OCI-LY7 (cell line): ENCODE measurements around the gene IRF2. TPM values are rescaled to one million over a fixed set of nuclear protein-coding genes. Genes with fewer than 3 reads are reported as not detected.

Experiments
- BruUV-seq: library from RNA; stranded (reverse); fragments of 400-500 nt; replicated peaks from 2 replicates; lab custom pipeline; 2021; lab: Mats Ljungman, UMichigan
- CTCF ChIA-PET: fragments of 300-600 bp; sonication (Branson Sonifier 250); formaldehyde crosslinking; loops from one replicate; lab custom pipeline; 2022; ENCODE audit warnings: antibody characterized with exemption; ENCODE audit not compliant: unreplicated experiment; lab: Charles Lee
- POLR2A ChIA-PET: fragments of 300-600 bp; sonication (Branson Sonifier 250); formaldehyde crosslinking; loops from one replicate; lab custom pipeline; 2022; ENCODE audit warnings: antibody characterized with exemption; lab: Charles Lee
- DNase-seq: peaks from one replicate; pipeline ENCODE4 v3.0.0-alpha.2; 2015; ENCODE audit warnings: low spot score
- H2AFZ ChIP-seq: fragments of 200-600 bp; sonication (generic), shearing (Covaris generic); 2 replicates; pipeline ENCODE4 v1.6.1; 2014; ENCODE audit warnings: mild to moderate bottlenecking, antibody characterized with exemption, low read length, moderate library complexity
- H3K27ac ChIP-seq: fragments of 200-600 bp; sonication (generic); 2 replicates; pipeline ENCODE4 v1.5.1; 2014; ENCODE audit warnings: mixed run types, low read depth, mild to moderate bottlenecking, moderate library complexity, low read length, inconsistent platforms; ENCODE audit not compliant: poor library complexity, severe bottlenecking
- H3K36me3 ChIP-seq: fragments of 200-600 bp; sonication (generic); 2 replicates; pipeline ENCODE4 v1.6.1; 2014; ENCODE audit warnings: mild to moderate bottlenecking, antibody characterized with exemption, low read length, moderate library complexity, mixed read lengths; ENCODE audit not compliant: insufficient read depth
- H3K4me1 ChIP-seq: fragments of 200-600 bp; sonication (generic); 2 replicates; pipeline ENCODE4 v1.5.1; 2014; ENCODE audit warnings: mild to moderate bottlenecking, low read length; ENCODE audit not compliant: insufficient read depth, poor library complexity, severe bottlenecking
- H3K4me2 ChIP-seq: fragments of 200-600 bp; sonication (generic); 2 replicates; pipeline ENCODE4 v1.6.1; 2014; ENCODE audit warnings: mild to moderate bottlenecking, low read length
- H3K4me3 ChIP-seq: fragments of 200-600 bp; sonication (generic); 2 replicates; pipeline ENCODE4 v1.5.1; 2014; ENCODE audit warnings: mild to moderate bottlenecking, low read depth, low read length; ENCODE audit not compliant: poor library complexity, severe bottlenecking
- H3K79me2 ChIP-seq: fragments of 200-600 bp; sonication (generic); 2 replicates; pipeline ENCODE4 v1.6.1; 2016; ENCODE audit warnings: low read depth, mild to moderate bottlenecking, low read length, moderate library complexity, mixed read lengths; ENCODE audit not compliant: insufficient read depth
- H3K9me2 ChIP-seq: fragments of 200-600 bp; sonication (generic); 2 replicates; pipeline ENCODE4 v1.6.1; 2016; ENCODE audit warnings: mild to moderate bottlenecking, low read length, mixed read lengths; ENCODE audit not compliant: insufficient read depth
- H3K9me3 ChIP-seq: fragments of 200-600 bp; sonication (generic); 2 replicates; pipeline ENCODE4 v1.6.1; 2014; ENCODE audit warnings: mild to moderate bottlenecking, mixed run types, low read length, mixed read lengths
- H4K20me1 ChIP-seq: fragments of 200-600 bp; sonication (generic); 2 replicates; pipeline ENCODE4 v1.6.1; 2014; ENCODE audit warnings: mild to moderate bottlenecking, antibody characterized with exemption, low read length, moderate library complexity, mixed read lengths; ENCODE audit not compliant: insufficient read depth
- EZH2phosphoT487 ChIP-seq: fragments of 200-600 bp; sonication (generic); IDR thresholded peaks from 2 replicates; pipeline ENCODE4 v1.6.1; 2018; ENCODE audit warnings: low read depth, borderline replicate concordance, mild to moderate bottlenecking, mixed run types, antibody characterized with exemption, low read length, moderate library complexity, mixed read lengths
- intact Hi-C: fragments of 100-400 bp; cut with micrococcal nuclease; formaldehyde crosslinking; loops from one replicate; pipeline ENCODE4 v1.10.0; 2022; ENCODE audit not compliant: unreplicated experiment
- total RNA-seq, 2 experiments: library from RNA; depleted of rRNA in 1 of 2; stranded (reverse); fragments of >200 nt in 1 of 2; shearing (Covaris generic) in 1 of 2; gene quantifications; 2 replicates each; pipeline ENCODE4 v1.2.3, GENCODE V29; 2014 to 2022
- TF ChIP-seq, protein P1 (sequence below): fragments of 200-600 bp; sonication (generic); conservative IDR thresholded peaks from 2 replicates; pipeline ENCODE4 v1.5.1; 2014; ENCODE audit warnings: mild to moderate bottlenecking, antibody characterized with exemption, low read length, moderate library complexity, mixed read lengths

The IRF2 gene
- total RNA-seq, 2 experiments from 2014 or later: 32.3 to 37.8 TPM

DNA sequence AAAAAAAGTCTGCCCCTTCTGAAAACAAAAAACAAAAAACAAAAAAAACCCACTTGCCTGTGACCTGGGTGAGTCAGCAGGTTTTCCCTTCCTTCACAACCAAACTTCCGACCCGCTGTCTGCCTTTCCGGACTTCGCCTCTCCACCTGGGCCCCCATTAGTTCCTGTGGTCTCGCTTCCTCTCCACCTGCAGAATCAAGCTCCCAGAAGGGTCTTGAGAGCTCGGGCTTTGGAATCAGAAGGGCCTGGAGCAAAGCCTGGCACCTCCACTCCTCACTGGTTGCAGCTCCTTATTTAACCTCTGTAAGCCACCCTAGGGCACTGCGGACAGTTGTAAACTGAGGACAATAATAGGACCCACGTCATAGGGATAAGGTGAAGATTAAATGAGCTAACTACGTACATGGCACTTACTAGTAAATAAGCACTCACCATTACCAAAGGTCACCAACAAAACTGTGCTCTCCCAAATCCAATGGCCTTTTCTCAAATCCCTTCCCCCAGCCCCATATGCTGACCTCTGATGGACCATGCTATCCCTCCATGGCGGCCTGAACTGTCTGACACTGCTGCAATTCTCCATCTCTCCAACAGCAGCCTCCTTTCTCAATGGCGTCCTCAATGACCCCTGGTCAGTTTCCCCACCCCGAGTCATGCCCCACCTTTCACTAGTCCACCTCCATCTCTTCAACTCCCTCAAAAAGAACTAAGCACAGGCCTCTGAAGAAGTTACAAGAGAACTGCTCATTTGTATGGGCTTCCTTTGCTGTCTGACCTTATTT, 64.2 kb downstream of the IRF2 start:
- no peaks in the 10 kb centered on the region for H4K20me1 ChIP-seq
- H3K9me3 ChIP-seq: no peaks in the 10 kb centered on the region
- intact Hi-C loops: no loop called here
- ChIA-PET POLR2A (interaction anchor here (0.7 to 1.0 kb wide), 5 partner anchors 20 to 164 kb away, joined by 3 to 4 read pairs (median 3); no protein-coding TSS in a partner anchor), CTCF (interaction anchor here (0.7 kb wide), 1 partner anchor 146 kb away, joined by 3 read pairs; no protein-coding TSS in a partner anchor)
- no peak overlapping the region for H2AFZ ChIP-seq
- no peaks in the 10 kb centered on the region for H3K79me2 ChIP-seq
- no peaks in the 10 kb centered on the region for H3K9me2 ChIP-seq
- TF ChIP-seq, protein P1, sequence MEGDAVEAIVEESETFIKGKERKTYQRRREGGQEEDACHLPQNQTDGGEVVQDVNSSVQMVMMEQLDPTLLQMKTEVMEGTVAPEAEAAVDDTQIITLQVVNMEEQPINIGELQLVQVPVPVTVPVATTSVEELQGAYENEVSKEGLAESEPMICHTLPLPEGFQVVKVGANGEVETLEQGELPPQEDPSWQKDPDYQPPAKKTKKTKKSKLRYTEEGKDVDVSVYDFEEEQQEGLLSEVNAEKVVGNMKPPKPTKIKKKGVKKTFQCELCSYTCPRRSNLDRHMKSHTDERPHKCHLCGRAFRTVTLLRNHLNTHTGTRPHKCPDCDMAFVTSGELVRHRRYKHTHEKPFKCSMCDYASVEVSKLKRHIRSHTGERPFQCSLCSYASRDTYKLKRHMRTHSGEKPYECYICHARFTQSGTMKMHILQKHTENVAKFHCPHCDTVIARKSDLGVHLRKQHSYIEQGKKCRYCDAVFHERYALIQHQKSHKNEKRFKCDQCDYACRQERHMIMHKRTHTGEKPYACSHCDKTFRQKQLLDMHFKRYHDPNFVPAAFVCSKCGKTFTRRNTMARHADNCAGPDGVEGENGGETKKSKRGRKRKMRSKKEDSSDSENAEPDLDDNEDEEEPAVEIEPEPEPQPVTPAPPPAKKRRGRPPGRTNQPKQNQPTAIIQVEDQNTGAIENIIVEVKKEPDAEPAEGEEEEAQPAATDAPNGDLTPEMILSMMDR: no peak
- TF ChIP-seq EZH2phosphoT487: no peak
- peak; percentile 51 for DNase-seq
- H3K4me3 ChIP-seq: no peak overlapping the region
- H3K4me2 ChIP-seq: peak overlapping the region; percentile 48
- peaks cover 56% of the 10 kb centered on the region for H3K36me3 ChIP-seq
- H3K27ac ChIP-seq: no peak overlapping the region
- BruUV-seq: no TSS peak
- H3K4me1 ChIP-seq: peaks cover 37% of the 10 kb centered on the region

GRCh38 chr4:184409502-184409901, 64.8 kb downstream of the IRF2 start:
- H2AFZ ChIP-seq: no peak overlapping the region
- H3K4me1 ChIP-seq: peaks cover 37% of the 10 kb centered on the region
- no peaks in the 10 kb centered on the region for H3K9me3 ChIP-seq
- H3K4me3 ChIP-seq: no peak overlapping the region
- TF ChIP-seq, protein P1: no peak
- TF ChIP-seq EZH2phosphoT487: no peak
- BruUV-seq: no TSS peak
- peaks cover 50% of the 10 kb centered on the region for H3K36me3 ChIP-seq
- H3K79me2 ChIP-seq: no peaks in the 10 kb centered on the region
- no peaks in the 10 kb centered on the region for H3K9me2 ChIP-seq
- POLR2A ChIA-PET: interaction anchor here (0.8 kb wide), 1 partner anchor 73 kb away, joined by 3 read pairs; no protein-coding TSS in a partner anchor
- CTCF ChIA-PET: no interaction called here
- intact Hi-C loops: no loop called here
- peak overlapping the region; percentile 48 for H3K4me2 ChIP-seq
- H3K27ac ChIP-seq: no peak overlapping the region
- no peaks in the 10 kb centered on the region for H4K20me1 ChIP-seq
- DNase-seq: no peak

- no peak overlapping the region for H3K4me3 ChIP-seq
- TF ChIP-seq, protein P1: no peak
- no peak for TF ChIP-seq EZH2phosphoT487
- peaks cover 37% of the 10 kb centered on the region for H3K4me1 ChIP-seq
- H3K4me2 ChIP-seq: no peak overlapping the region
- no peaks in the 10 kb centered on the region for H4K20me1 ChIP-seq
- H2AFZ ChIP-seq: no peak overlapping the region
- intact Hi-C loops: no loop called here
- H3K9me2 ChIP-seq: no peaks in the 10 kb centered on the region
- H3K27ac ChIP-seq: no peak overlapping the region
- no peaks in the 10 kb centered on the region for H3K79me2 ChIP-seq
- CTCF ChIA-PET: no interaction called here
- H3K9me3 ChIP-seq: no peaks in the 10 kb centered on the region
- BruUV-seq: no TSS peak
- DNase-seq: no peak
- POLR2A ChIA-PET: interaction anchor here (0.5 to 0.6 kb wide), 2 partner anchors 70 to 230 kb away, joined by 3 to 5 read pairs; no protein-coding TSS in a partner anchor
- peaks cover 47% of the 10 kb centered on the region for H3K36me3 ChIP-seq
Observed at GRCh38 chr4:184408684-184409081, 65.7 kb downstream of the IRF2 start.
